ENCODE data around the gene AGAP1. TPM values are rescaled to one million over a fixed set of nuclear protein-coding genes. Genes with fewer than 3 reads are reported as not detected.

The AGAP1 gene
- total and polyA plus RNA-seq, 7 donors = 4.2 to 21.6 (median 16.6) TPM

DNA sequence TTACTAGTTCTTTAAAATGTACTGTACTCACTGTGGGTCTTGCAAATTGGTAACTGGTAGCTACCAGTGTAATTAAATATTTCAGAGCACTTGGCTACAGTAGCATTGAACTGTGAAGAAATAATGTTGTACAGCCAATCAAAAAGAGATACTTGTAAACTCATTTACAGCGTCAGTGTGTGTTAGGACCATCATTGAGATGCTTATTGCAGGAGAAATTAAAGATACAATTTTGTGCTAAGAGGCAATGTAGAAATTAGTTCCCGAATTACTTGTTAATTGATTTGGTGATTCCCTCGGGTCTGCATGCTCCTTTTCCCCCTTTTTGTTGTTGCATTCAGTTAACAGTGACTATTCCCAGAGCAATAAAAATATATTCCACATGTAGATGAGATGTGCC, 330.5 kb downstream of the AGAP1 start:
- H3K27me3 ChIP-seq (ENCODE audit: insufficient read depth in 3 of 3, low read length in 2 of 3) = no peaks in the 10 kb centered on the region
- H3K27ac ChIP-seq = no peak overlapping the region
- TF ChIP-seq, protein P1, sequence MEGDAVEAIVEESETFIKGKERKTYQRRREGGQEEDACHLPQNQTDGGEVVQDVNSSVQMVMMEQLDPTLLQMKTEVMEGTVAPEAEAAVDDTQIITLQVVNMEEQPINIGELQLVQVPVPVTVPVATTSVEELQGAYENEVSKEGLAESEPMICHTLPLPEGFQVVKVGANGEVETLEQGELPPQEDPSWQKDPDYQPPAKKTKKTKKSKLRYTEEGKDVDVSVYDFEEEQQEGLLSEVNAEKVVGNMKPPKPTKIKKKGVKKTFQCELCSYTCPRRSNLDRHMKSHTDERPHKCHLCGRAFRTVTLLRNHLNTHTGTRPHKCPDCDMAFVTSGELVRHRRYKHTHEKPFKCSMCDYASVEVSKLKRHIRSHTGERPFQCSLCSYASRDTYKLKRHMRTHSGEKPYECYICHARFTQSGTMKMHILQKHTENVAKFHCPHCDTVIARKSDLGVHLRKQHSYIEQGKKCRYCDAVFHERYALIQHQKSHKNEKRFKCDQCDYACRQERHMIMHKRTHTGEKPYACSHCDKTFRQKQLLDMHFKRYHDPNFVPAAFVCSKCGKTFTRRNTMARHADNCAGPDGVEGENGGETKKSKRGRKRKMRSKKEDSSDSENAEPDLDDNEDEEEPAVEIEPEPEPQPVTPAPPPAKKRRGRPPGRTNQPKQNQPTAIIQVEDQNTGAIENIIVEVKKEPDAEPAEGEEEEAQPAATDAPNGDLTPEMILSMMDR (IDR thresholded peaks at IDR 0.05) = no peak
- DNase-seq = no peak
- H3K4me3 ChIP-seq = no peak overlapping the region
- intact Hi-C loops (cut with DNase I) = no loop called here
- ATAC-seq = no peak
- H3K36me3 ChIP-seq (ENCODE audit: insufficient read depth in 1 of 2, low read depth in 1 of 2) = no peaks in the 10 kb centered on the region
- 85 to 91% (median 88%) methylated on average over 3 of the region's 3 CpGs for WGBS, 3 donors
- no peaks in the 10 kb centered on the region for H3K9me3 ChIP-seq
- H3K4me1 ChIP-seq = no peaks in the 10 kb centered on the region

DNA sequence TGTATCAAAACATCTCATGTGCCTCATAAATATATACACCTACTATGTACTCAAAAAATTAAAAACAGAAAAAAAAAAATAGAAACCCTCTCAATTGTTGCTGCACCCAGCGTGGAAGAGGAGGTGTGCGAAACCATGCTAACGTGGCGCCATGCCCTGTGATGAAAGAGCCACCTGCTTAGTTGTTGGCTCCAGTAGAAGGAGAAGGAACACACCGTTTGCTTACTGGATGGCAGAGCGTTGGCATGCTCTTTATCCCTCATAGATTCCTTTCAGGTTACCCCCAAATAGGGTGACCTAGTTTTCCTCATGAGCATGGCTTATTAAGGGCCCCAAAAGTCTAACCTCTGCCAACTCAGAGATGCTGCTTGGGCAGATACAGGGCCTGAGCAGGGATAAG, 332.1 kb downstream of the AGAP1 start:
- DNase-seq (no peak), ATAC-seq (no peak)
- H3K27ac ChIP-seq = no peak overlapping the region
- H3K27me3 ChIP-seq (ENCODE audit: insufficient read depth in 3 of 3, low read length in 2 of 3) = no peaks in the 10 kb centered on the region
- no peak overlapping the region for H3K4me3 ChIP-seq
- 84 to 95% (median 86%) methylated on average over 6 of the region's 6 CpGs for WGBS, 3 donors
- TF ChIP-seq, protein P1 (IDR thresholded peaks at IDR 0.05) = no peak
- no peaks in the 10 kb centered on the region for H3K36me3 ChIP-seq (ENCODE audit: insufficient read depth in 1 of 2, low read depth in 1 of 2)
- intact Hi-C loops (cut with DNase I) = no loop called here
- no peaks in the 10 kb centered on the region for H3K4me1 ChIP-seq
- no peaks in the 10 kb centered on the region for H3K9me3 ChIP-seq

DNA sequence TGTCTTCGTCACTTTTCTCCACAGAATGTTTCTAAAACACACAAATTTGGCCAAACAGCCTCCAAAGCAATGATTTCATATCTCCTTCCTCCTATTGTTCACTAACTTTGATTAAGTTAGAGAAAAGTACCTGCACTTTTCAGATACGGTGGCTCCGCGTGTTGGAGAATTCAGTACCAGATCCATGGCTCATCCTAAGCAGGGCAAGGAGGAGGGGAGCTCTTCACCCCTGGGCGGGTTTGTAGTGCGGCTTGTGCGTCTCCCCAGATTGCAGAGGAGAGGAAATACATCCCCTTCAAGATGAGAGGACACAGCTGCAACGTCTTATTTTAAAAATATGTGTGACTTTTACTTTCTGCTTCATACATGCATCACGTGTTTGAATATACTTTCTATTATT, 333.0 kb downstream of the AGAP1 start:
- no peaks in the 10 kb centered on the region for H3K4me1 ChIP-seq
- no peaks in the 10 kb centered on the region for H3K36me3 ChIP-seq (ENCODE audit: insufficient read depth in 1 of 2, low read depth in 1 of 2)
- TF ChIP-seq, protein P1 (IDR thresholded peaks at IDR 0.05) = no peak
- H3K9me3 ChIP-seq = no peaks in the 10 kb centered on the region
- H3K27ac ChIP-seq = no peak overlapping the region
- intact Hi-C loops (cut with DNase I) = no loop called here
- H3K4me3 ChIP-seq = no peak overlapping the region
- H3K27me3 ChIP-seq (ENCODE audit: insufficient read depth in 3 of 3, low read length in 2 of 3) = no peaks in the 10 kb centered on the region
- ATAC-seq (no peak), DNase-seq (no peak)
- WGBS, 3 donors = 77 to 81% (median 80%) methylated on average over 9 of the region's 9 CpGs

GRCh38 chr2:235827585-235827992, 333.7 kb downstream of the AGAP1 start:
- 73 to 88% (median 79%) methylated on average over 10 of the region's 10 CpGs for WGBS, 3 donors
- intact Hi-C loops (cut with DNase I) = no loop called here
- Histone ChIP-seq H3K27me3 (ENCODE audit: insufficient read depth in 3 of 3, low read length in 2 of 3) (no peaks in the 10 kb centered on the region), H3K36me3 (ENCODE audit: insufficient read depth in 1 of 2, low read depth in 1 of 2) (no peaks in the 10 kb centered on the region), H3K9me3 (no peaks in the 10 kb centered on the region), H3K27ac (no peak overlapping the region), H3K4me3 (no peak overlapping the region), H3K4me1 (no peaks in the 10 kb centered on the region)
- DNase-seq = no peak
- peak in 2 of 4 donors; percentile 71 to 85 for ATAC-seq
- TF ChIP-seq, protein P1 (IDR thresholded peaks at IDR 0.05) = no peak

GRCh38 chr2:235829726-235830125, 335.9 kb downstream of the AGAP1 start:
- Histone ChIP-seq H3K4me3 (no peak overlapping the region), H3K36me3 (ENCODE audit: insufficient read depth in 1 of 2, low read depth in 1 of 2) (no peaks in the 10 kb centered on the region), H3K4me1 (no peaks in the 10 kb centered on the region), H3K9me3 (no peaks in the 10 kb centered on the region), H3K27me3 (ENCODE audit: insufficient read depth in 3 of 3, low read length in 2 of 3) (no peaks in the 10 kb centered on the region), H3K27ac (no peak overlapping the region)
- ATAC-seq = no peak
- intact Hi-C loops (cut with DNase I) = no loop called here
- no peak for DNase-seq
- 84 to 94% (median 92%) methylated on average over 8 of the region's 8 CpGs for WGBS, 3 donors
- TF ChIP-seq, protein P1 (IDR thresholded peaks at IDR 0.05) = no peak
